HG02642 (cell line): Measurements from ENCODE around the gene DLGAP1.
"Not testable (repeated sequence)": the region's sequence is repeated elsewhere in the genome, so short reads cannot be mapped to it uniquely, and the experiment has no call there.

Experiments
- ATAC-seq: cut with Tn5 transposase; IDR thresholded peaks from one replicate; pipeline ENCODE4 v1.9.1; 2021; ENCODE audit warnings: mild to moderate bottlenecking; ENCODE audit not compliant: unreplicated experiment, poor library complexity

DLGAP1 gene

DNA sequence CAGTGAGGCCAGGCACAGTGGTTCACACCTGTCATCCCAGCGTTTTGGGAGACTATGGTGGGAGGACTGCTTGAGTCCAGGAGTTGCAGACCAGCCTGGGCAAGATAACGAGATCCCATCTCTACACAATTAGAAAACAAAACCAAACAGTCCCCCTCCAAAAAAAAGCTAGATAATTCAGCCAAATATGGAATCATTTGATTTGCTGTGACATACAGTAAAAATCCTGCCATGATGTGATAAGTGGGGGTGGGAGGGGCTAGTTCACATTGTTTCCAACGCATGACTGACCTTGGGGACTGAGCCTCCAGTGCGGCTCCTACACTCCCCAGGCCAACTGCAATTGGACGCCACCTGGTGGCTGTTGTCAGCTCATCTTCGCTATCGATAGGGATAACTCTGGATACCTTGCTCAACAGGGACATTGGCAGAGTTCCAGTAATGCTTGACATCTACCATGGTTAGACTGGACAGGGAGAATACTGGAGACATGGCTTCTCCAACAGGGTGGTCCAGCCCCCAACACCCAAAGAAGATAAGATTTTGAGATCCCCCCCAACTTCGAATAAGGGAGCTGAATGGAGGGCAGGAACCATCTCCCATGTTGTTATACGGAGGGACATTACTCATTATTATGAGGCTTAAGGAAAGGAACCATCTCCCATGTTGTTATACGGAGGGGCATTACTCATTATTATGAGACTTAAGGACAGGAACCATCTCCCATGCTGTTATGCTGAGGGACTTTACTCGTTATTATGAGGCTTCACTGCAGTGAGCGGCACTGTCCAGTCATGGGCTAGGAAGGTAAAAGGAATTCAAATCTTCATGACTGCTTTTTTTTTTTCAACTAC lies 869.2 kb downstream of the DLGAP1 start:
- ATAC-seq, result peak; percentile 16

- no peak for ATAC-seq
These were observed 870.1 kb downstream of the DLGAP1 start for GRCh38 chr18:3584897-3585460.

DNA sequence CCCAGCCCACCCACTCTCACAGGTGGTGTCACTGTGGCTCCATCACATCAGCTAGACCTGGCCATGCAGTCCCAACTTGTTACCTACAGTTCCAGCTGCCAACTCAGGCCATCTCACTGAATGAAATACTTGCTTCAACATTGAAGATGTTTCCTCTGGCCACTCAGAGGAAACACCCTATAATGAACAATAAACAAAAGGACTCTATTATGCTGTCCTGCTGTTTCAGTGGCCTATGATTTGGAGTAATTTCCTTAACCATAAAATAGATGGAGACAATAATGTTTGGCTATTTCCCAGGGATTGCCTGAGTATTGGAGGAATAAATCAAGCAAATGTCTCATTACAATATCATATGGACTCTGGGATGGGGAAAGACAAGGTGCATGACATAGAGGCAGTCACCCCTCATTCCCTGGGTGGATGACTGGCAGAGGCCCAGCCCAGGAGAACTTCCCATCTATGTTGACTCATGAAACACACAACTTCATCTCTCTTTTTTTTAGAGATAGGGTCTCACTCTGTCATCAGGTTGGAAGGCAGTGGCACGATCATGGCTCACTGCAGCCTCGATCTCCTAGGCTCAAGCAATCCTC lies 870.7 kb downstream of the DLGAP1 start:
- no peak for ATAC-seq

DNA sequence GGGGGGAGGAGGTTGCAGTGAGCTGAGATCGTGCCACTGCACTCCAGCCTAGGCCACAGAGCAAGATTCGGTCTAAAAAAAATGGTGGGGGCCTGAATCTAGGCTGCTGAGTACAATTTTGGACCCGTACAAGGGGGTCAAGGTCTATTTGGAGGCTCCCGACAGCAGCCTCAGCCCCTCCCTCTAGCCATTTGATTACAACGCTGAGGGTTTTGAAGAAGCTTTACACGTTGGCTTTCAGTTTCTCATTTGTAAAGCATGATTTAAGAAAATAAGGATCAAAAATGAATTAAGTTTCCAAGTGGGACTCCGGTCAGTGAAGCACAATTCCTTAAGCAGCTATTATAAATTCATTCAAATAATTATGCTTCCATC lies 871.2 kb downstream of the DLGAP1 start:
- no peak for ATAC-seq

DNA sequence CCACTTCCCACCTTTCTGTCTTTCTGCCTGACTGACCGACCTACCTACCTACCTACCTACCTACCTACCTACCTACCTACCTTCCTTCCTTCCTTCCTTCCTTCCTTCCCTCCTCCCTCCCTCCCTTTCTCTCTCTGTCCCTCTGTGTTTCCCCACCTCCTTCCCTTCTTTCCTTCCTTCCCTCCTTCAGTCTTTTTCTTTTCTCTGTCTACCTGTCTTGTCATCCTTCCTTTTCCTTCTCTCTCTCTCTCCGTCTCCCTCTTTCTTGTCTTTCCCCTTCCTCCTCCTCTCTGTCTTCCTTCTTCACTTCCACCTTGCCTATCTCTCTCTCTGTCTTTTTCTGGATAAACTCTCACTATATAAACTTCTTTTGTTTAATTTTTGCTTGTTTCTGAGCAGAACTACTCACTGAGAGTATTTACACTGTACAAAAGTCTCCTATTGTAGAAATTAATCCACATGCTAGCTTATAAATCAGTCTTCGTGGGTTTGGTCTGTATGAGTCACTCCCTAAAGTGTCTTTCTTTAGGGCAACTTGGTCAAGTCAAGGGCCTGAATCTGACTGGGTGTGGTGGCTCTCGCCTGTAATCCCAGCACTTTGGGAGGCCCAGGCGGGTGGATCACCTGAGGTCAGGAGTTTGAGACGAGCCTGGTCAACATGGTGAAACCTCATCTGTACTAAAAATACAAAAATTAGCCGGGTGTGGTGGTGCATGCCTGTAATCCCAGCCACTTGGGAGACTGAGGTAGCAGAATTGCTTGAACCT lies 871.8 kb downstream of the DLGAP1 start:
- ATAC-seq, result not testable (repeated sequence)

DNA sequence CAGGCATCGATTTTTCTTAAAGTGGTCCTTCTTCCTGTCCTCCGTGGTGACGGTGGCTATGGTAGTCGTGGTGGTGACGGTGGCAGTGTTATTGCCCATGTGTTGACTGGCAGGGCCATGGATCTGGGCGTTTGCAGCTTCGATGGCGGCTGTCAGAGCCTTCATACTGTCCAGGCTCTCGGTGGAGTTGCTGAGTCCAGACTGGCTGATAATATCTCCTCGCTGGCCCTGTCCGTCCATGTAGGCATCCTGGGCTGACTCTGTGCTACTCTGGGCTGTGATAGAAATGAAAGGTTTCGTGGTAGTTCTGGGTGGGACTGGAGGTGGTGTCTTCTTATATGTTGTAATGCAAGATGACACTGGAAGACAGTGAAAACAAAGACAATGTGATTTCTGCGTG lies 873.2 kb downstream of the DLGAP1 start:
- no peak for ATAC-seq

GRCh38 chr18:3580523-3581025 lies 874.5 kb downstream of the DLGAP1 start:
- ATAC-seq, result not testable (repeated sequence)

DNA sequence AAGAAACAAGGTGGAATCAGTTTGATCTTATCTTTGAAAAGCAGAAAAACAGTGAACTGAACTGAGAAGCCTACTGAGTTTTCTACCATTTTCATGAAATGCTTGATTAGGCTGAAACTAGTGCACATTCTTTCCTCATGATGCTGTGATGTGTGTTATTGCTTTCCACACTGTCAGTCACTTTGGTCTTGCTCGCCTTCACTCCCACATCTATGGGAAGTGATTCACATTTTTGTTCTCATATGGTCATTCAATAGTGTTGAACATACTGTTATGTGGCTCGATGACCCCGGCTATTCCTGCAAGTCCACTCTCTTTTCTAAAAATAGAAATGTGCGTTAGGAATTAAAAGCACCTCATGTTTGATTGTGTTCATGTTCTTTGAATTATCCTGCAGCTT lies 875.4 kb downstream of the DLGAP1 start:
- no peak for ATAC-seq

- ATAC-seq, result no peak
These were observed 876.5 kb downstream of the DLGAP1 start for GRCh38 chr18:3578621-3579020.

GRCh38 chr18:3577281-3577855 lies 877.7 kb downstream of the DLGAP1 start:
- ATAC-seq, result no peak

DNA sequence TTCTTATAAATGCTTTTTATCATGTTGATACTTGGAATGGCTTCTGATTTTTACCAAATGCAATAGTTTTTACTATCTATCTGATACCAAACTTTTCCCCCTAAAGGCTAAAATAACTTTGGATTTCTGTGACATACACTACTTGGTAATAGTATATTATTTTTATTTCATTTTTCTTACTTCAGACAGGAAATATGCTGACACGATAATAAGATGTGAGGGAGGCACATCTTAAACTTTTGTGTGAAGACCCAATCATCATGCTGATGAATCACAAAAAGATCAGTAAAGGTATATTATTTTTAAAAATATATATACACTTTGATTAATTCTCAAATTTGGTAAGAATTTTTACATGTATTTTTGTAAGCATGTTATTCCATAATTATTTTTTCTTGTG lies 882.3 kb downstream of the DLGAP1 start:
- ATAC-seq, result no peak

- no peak for ATAC-seq
These were observed 888.3 kb downstream of the DLGAP1 start for GRCh38 chr18:3566851-3567250.

GRCh38 chr18:3560755-3561154 lies 894.4 kb downstream of the DLGAP1 start:
- no peak for ATAC-seq

- ATAC-seq, result no peak
These were observed 900.2 kb downstream of the DLGAP1 start for GRCh38 chr18:3554811-3555427.

- ATAC-seq, result no peak
These were observed 901.0 kb downstream of the DLGAP1 start for GRCh38 chr18:3554091-3554601.

DNA sequence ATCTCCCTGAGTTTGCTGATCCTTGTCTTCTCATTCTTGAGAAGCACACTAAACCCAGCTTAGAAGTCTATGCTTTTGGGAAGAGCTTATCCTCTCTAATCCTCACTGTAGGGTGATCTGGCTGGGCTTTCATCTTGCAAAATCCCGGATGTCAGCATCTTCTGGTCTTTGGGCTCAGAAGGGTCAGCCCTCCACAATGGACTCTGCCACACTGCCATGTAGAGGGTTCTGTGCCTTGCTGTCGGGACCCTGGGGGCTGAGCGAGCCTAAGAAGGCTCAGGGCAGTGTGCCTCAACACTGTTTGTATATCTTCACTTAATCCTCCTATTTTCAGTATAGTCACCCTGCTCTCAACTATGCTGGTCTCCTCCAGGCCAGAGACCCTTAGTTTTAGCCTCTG lies 902.8 kb downstream of the DLGAP1 start:
- no peak for ATAC-seq

GRCh38 chr18:3547891-3548615 lies 907.1 kb downstream of the DLGAP1 start:
- ATAC-seq, result no peak

DNA sequence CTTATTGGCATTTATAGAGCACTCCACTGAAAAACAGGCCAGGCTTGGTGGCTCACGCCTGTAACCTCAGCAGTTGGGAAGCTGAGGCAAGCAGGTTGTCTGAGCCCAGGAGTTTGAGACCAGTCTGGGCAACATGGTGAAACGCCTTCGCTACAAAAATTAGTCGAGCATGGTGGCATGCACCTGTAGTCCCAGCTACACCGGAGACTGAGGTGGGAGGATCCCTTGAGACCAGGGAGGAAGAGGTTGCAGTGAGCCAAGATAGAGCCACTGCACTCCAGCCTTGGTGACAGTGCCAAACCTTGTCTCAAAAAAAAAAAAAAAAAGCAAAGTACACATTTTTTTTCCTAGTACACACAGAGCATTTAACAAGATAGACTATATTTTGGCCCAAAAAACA lies 909.0 kb downstream of the DLGAP1 start:
- no peak for ATAC-seq

DNA sequence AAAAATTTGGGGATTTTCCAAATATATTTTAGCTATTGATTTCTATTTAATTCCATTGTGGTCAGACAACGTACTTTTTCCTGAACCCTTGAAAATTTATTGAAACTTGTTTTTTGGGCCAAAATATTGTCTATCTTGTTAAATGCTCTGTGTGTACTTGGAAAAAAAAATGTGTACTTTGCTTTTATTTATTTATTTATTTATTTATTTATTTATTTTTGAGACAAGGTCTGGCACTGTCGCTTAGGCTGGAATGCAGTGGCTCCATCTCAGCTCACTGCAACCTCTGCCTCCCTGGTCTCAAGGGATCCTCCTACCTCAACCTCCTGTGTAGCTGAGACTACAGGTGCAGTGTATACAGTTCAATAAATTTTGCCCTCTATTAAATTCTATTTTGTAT lies 910.6 kb downstream of the DLGAP1 start:
- ATAC-seq, result no peak
